ENCODE data around the gene FMN1. TPM values are rescaled to one million over a fixed set of nuclear protein-coding genes. Genes with fewer than 3 reads are reported as not detected.

Gene FMN1
- total RNA-seq, 1 donor from 2014 or later, result 1.6 TPM

DNA sequence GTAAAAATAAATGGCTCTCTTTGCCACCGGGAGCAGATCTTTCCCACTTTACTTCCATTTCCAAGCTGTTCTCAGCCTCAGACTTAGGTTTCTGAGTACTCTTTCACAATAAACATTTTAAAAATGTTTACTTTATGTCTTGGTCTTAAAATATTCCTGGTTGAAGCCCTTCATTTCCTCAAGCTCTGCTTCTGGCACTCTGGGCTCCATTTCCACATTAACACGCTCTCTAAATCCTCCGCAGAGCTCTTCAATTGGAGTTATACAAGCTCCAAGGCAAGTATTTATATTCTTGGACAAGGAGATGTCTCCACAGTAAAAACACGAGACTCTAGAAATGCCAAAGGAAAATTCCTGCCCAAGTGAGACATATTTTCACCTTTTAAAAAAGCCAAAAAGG is 307.4 kb downstream of the FMN1 start:
- H3K27me3 Mint-ChIP-seq (ENCODE audit: low read depth), result no peaks in the 10 kb centered on the region
- no peaks in the 10 kb centered on the region for H3K36me3 Mint-ChIP-seq
- H3K27ac Mint-ChIP-seq, result no peak overlapping the region

GRCh38 chr15:32886459-32886858 is 308.1 kb downstream of the FMN1 start:
- TF ChIP-seq, protein P1, sequence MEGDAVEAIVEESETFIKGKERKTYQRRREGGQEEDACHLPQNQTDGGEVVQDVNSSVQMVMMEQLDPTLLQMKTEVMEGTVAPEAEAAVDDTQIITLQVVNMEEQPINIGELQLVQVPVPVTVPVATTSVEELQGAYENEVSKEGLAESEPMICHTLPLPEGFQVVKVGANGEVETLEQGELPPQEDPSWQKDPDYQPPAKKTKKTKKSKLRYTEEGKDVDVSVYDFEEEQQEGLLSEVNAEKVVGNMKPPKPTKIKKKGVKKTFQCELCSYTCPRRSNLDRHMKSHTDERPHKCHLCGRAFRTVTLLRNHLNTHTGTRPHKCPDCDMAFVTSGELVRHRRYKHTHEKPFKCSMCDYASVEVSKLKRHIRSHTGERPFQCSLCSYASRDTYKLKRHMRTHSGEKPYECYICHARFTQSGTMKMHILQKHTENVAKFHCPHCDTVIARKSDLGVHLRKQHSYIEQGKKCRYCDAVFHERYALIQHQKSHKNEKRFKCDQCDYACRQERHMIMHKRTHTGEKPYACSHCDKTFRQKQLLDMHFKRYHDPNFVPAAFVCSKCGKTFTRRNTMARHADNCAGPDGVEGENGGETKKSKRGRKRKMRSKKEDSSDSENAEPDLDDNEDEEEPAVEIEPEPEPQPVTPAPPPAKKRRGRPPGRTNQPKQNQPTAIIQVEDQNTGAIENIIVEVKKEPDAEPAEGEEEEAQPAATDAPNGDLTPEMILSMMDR (IDR thresholded peaks at IDR 0.05; ENCODE audit: unreplicated experiment), result no peak
- H3K27me3 Mint-ChIP-seq (ENCODE audit: low read depth), result no peaks in the 10 kb centered on the region
- peaks cover 12% of the 10 kb centered on the region for H3K4me1 Mint-ChIP-seq

More for the DNA sequence above, 307.4 kb downstream of the FMN1 start:
- Mint-ChIP-seq H3K9me3 (peaks cover 9% of the 10 kb centered on the region), H3K4me3 (no peak overlapping the region), H3K4me1 (peaks cover 12% of the 10 kb centered on the region)
- TF ChIP-seq, protein P1 (IDR thresholded peaks at IDR 0.05; ENCODE audit: unreplicated experiment), result no peak
- no peak for DNase-seq (ENCODE audit: low spot score in 2 of 2, unreplicated experiment in 2 of 2)

GRCh38 chr15:32885713-32886112 is 308.8 kb downstream of the FMN1 start:
- no peak for DNase-seq (ENCODE audit: low spot score in 2 of 2, unreplicated experiment in 2 of 2)
- Mint-ChIP-seq H3K27ac (no peak overlapping the region), H3K27me3 (ENCODE audit: low read depth) (no peaks in the 10 kb centered on the region), H3K36me3 (no peaks in the 10 kb centered on the region), H3K9me3 (peaks cover 6% of the 10 kb centered on the region), H3K4me3 (no peak overlapping the region), H3K4me1 (peaks cover 12% of the 10 kb centered on the region)
- TF ChIP-seq, protein P1 (IDR thresholded peaks at IDR 0.05; ENCODE audit: unreplicated experiment), result no peak

More at GRCh38 chr15:32886459-32886858, 308.1 kb downstream of the FMN1 start:
- Mint-ChIP-seq H3K27ac (no peak overlapping the region), H3K36me3 (no peaks in the 10 kb centered on the region), H3K9me3 (peaks cover 9% of the 10 kb centered on the region), H3K4me3 (no peak overlapping the region)
- DNase-seq (ENCODE audit: low spot score in 2 of 2, unreplicated experiment in 2 of 2), result no peak

DNA sequence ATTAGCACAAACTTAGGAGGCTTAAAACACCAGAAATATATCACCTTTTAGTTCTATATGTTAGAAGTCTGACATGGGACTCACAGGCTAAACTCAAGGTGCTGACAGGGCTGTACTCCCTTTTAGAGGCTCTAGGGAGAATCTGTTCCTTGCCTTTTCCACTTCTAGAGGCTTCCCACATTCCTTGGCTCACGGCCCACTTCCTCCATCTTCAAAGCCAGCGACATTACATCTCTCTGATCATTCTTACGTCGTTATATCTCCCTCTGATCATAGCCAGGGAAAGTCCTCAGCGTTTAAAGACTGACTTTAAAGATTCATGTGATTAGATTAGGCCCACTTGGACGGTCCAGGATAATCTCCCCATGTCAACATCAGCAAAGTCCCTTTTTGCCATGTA is 310.4 kb downstream of the FMN1 start:
- Mint-ChIP-seq H3K27ac (no peak overlapping the region), H3K4me3 (no peak overlapping the region), H3K4me1 (peaks cover 18% of the 10 kb centered on the region), H3K27me3 (ENCODE audit: low read depth) (no peaks in the 10 kb centered on the region), H3K9me3 (no peaks in the 10 kb centered on the region), H3K36me3 (no peaks in the 10 kb centered on the region)
- no peak for DNase-seq (ENCODE audit: low spot score in 2 of 2, unreplicated experiment in 2 of 2)
- TF ChIP-seq, protein P1 (IDR thresholded peaks at IDR 0.05; ENCODE audit: unreplicated experiment), result no peak

DNA sequence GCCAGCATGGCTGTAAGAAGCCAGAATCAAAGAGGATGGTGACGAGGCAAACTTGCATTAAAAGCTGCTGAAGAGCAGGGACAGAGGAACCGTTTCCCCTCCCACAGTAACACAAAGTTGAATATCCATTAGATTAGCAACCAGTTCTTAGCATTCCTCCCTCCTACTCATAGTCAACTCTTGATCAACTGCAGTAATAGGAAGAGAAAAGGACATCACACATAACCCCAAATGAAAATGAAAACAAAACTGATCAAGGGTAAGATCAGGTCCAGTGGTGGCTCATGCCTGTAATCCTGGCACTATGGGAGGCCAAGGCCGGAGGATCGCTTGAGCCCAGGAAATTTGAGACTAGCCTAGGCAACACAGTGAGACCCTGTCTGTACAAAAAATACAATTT is 311.6 kb downstream of the FMN1 start:
- TF ChIP-seq, protein P1 (IDR thresholded peaks at IDR 0.05; ENCODE audit: unreplicated experiment), result no peak
- peaks cover 22% of the 10 kb centered on the region for H3K4me1 Mint-ChIP-seq
- H3K4me3 Mint-ChIP-seq, result no peak overlapping the region
- H3K9me3 Mint-ChIP-seq, result no peaks in the 10 kb centered on the region
- H3K36me3 Mint-ChIP-seq, result no peaks in the 10 kb centered on the region
- no peak overlapping the region for H3K27ac Mint-ChIP-seq
- H3K27me3 Mint-ChIP-seq (ENCODE audit: low read depth), result no peaks in the 10 kb centered on the region
- no peak for DNase-seq (ENCODE audit: low spot score in 2 of 2, unreplicated experiment in 2 of 2)

DNA sequence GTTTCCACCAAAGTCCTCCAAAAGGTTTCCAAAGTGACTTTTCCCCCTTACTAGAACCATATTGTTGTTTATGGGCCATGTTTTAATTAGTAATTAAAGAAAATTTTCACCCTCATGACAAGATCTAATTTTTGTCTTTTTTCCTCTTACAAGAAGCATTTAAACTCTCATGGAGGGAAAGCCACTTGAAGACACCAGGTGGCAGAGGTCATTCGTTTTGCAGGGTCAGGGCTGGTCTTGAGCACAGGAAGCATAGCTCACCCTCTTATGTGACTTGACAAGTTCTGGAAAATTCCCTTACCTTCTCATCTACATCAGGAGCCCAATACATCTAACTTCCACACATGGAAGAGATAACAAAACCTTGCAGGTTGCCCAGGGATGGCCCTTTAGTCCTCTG is 313.0 kb downstream of the FMN1 start:
- Mint-ChIP-seq H3K9me3 (no peaks in the 10 kb centered on the region), H3K36me3 (no peaks in the 10 kb centered on the region), H3K27me3 (ENCODE audit: low read depth) (no peaks in the 10 kb centered on the region), H3K4me3 (no peak overlapping the region), H3K4me1 (peaks cover 34% of the 10 kb centered on the region), H3K27ac (no peak overlapping the region)
- no peak for DNase-seq (ENCODE audit: low spot score in 2 of 2, unreplicated experiment in 2 of 2)
- TF ChIP-seq, protein P1 (IDR thresholded peaks at IDR 0.05; ENCODE audit: unreplicated experiment), result no peak

Data from mesothelial cell of epicardium (in vitro differentiated cells).